IMR-90 (cell line): Measurements from ENCODE around the gene WFDC12. TPM values are rescaled to one million over a fixed set of nuclear protein-coding genes. Genes with fewer than 3 reads are reported as not detected.

Experiments
- ATAC-seq: fragments of 200-7000 bp; cut with Tn5 transposase; 2 replicates; pipeline ENCODE4 v1.9.1; 2020; ENCODE audit warnings: low read depth, mild to moderate bottlenecking, moderate library complexity
- BruUV-seq: library from RNA; stranded (reverse); fragments of 400-500 nt; replicated peaks from 2 replicates; lab custom pipeline; 2021; lab: Mats Ljungman, UMichigan
- CTCF ChIA-PET: fragments of 300-600 bp; formaldehyde crosslinking; extraction: SDS; loops from one replicate; lab custom pipeline; 2021; ENCODE audit warnings: antibody characterized with exemption; lab: Yijun Ruan, JAX
- POLR2A ChIA-PET: fragments of 300-600 bp; sonication (Branson Sonifier 250); formaldehyde crosslinking; loops from one replicate; lab custom pipeline; 2022; ENCODE audit warnings: antibody characterized with exemption; ENCODE audit not compliant: unreplicated experiment; lab: Charles Lee
- DNase-seq: peaks from one replicate; pipeline ENCODE4 v3.0.0; 2013
- H2AFZ ChIP-seq: replicated peaks from 2 replicates; pipeline ENCODE3; 2013; ENCODE audit warnings: low read length, mild to moderate bottlenecking; ENCODE audit not compliant: poor library complexity
- H2AK5ac ChIP-seq: 2 replicates; pipeline ENCODE4 v1.6.1; 2013; ENCODE audit warnings: low read depth, low read length, inconsistent platforms
- H2AK9ac ChIP-seq: replicated peaks from 2 replicates; pipeline ENCODE3; 2013; ENCODE audit warnings: mild to moderate bottlenecking, low read depth, low read length, moderate library complexity; ENCODE audit not compliant: poor library complexity
- H2BK120ac ChIP-seq: 2 replicates; pipeline ENCODE4 v1.6.1; 2013; ENCODE audit warnings: low read depth, low read length, inconsistent platforms
- H2BK15ac ChIP-seq: 3 replicates; pipeline ENCODE4 v1.6.1; 2013; ENCODE audit warnings: low read depth, low read length, inconsistent platforms
- H2BK20ac ChIP-seq: 2 replicates; pipeline ENCODE4 v1.6.1; 2013; ENCODE audit warnings: low read depth, mild to moderate bottlenecking, inconsistent platforms, low read length, moderate library complexity
- H2BK5ac ChIP-seq: 2 replicates; pipeline ENCODE4 v1.6.1; 2013; ENCODE audit warnings: mild to moderate bottlenecking, low read depth, low read length, inconsistent platforms; ENCODE audit not compliant: poor library complexity, severe bottlenecking
- H3K14ac ChIP-seq: replicated peaks from 2 replicates; pipeline ENCODE4 v1.6.1; 2013; ENCODE audit warnings: low read depth, low read length, inconsistent platforms
- H3K18ac ChIP-seq: 2 replicates; pipeline ENCODE4 v1.6.1; 2013; ENCODE audit warnings: low read depth, low read length, control low read depth
- H3K23ac ChIP-seq: 2 replicates; pipeline ENCODE4 v1.6.1; 2013; ENCODE audit warnings: low read depth, low read length, inconsistent platforms
- H3K27ac ChIP-seq: 2 replicates; pipeline ENCODE4 v1.5.1; 2013; ENCODE audit warnings: mild to moderate bottlenecking, control low read depth, low read length; ENCODE audit not compliant: insufficient read depth
- H3K27me3 ChIP-seq: 2 replicates; pipeline ENCODE4 v1.6.1; 2013; ENCODE audit warnings: low read length; ENCODE audit not compliant: control insufficient read depth, insufficient read depth
- H3K36me3 ChIP-seq: 2 replicates; pipeline ENCODE4 v1.6.1; 2013; ENCODE audit warnings: low read length, mixed read lengths; ENCODE audit not compliant: control insufficient read depth, insufficient read depth
- H3K4ac ChIP-seq: 2 replicates; pipeline ENCODE4 v1.6.1; 2013; ENCODE audit warnings: low read depth, low read length, inconsistent platforms
- H3K4me1 ChIP-seq: 2 replicates; pipeline ENCODE4 v1.6.1; 2013; ENCODE audit warnings: low read length, mixed read lengths; ENCODE audit not compliant: control insufficient read depth, insufficient read depth
- H3K4me2 ChIP-seq: 2 replicates; pipeline ENCODE4 v1.6.1; 2013; ENCODE audit warnings: low read depth, mild to moderate bottlenecking, control low read depth, low read length, moderate library complexity
- H3K4me3 ChIP-seq: 2 replicates; pipeline ENCODE4 v1.5.1; 2013; ENCODE audit warnings: low read depth, mild to moderate bottlenecking, control low read depth, low read length, moderate library complexity; ENCODE audit not compliant: insufficient read depth
- H3K56ac ChIP-seq: 2 replicates; pipeline ENCODE4 v1.6.1; 2013; ENCODE audit warnings: low read length, inconsistent platforms; ENCODE audit not compliant: insufficient read depth; ENCODE audit errors: extremely low read depth
- H3K79me1 ChIP-seq, 2 experiments: 2 replicates each; pipeline ENCODE4 v1.6.1; 2013; ENCODE audit warnings: low read length in 2 of 2, inconsistent platforms in 1 of 2, low read depth in 1 of 2
- H3K9ac ChIP-seq: 2 replicates; pipeline ENCODE4 v1.6.1; 2013; ENCODE audit warnings: low read depth, low read length, control low read depth
- H3K9me1 ChIP-seq: 2 replicates; pipeline ENCODE4 v1.6.1; 2013; ENCODE audit warnings: low read length, inconsistent platforms; ENCODE audit not compliant: insufficient read depth
- H3K9me3 ChIP-seq: 2 replicates; pipeline ENCODE4 v1.6.1; 2013; ENCODE audit warnings: low read length; ENCODE audit not compliant: control insufficient read depth, insufficient read depth
- H4K20me1 ChIP-seq: 2 replicates; pipeline ENCODE4 v1.6.1; 2013; ENCODE audit warnings: low read length, inconsistent platforms; ENCODE audit not compliant: insufficient read depth
- H4K5ac ChIP-seq: 2 replicates; pipeline ENCODE4 v1.6.1; 2013; ENCODE audit warnings: mild to moderate bottlenecking, low read depth, low read length, control low read depth
- H4K8ac ChIP-seq, 2 experiments: 2 replicates each; pipeline ENCODE4 v1.6.1; 2013; ENCODE audit warnings: low read depth in 2 of 2, low read length in 2 of 2, control low read depth in 1 of 2, inconsistent platforms in 1 of 2
- H4K91ac ChIP-seq: 2 replicates; pipeline ENCODE4 v1.6.1; 2013; ENCODE audit warnings: low read depth, low read length, inconsistent platforms; ENCODE audit not compliant: insufficient read depth
- BHLHE40 ChIP-seq: fragments of 150-350 bp; IDR thresholded peaks from 2 replicates; pipeline ENCODE4 v1.6.1; 2016; ENCODE audit warnings: mild to moderate bottlenecking, low read depth, low read length
- CEBPB ChIP-seq: IDR thresholded peaks from 2 replicates; pipeline ENCODE4 v1.6.1; 2012; ENCODE audit warnings: low read depth, low read length, improper control_type of control experiment
- CHD1 ChIP-seq: IDR thresholded peaks from 2 replicates; pipeline ENCODE4 v1.6.1; 2012; ENCODE audit warnings: low read depth, low read length, improper control_type of control experiment
- FOS ChIP-seq: fragments of 150-350 bp; IDR thresholded peaks from 2 replicates; pipeline ENCODE4 v1.6.1; 2016; ENCODE audit warnings: low read depth, low read length
- MAFK ChIP-seq: IDR thresholded peaks from 2 replicates; pipeline ENCODE4 v1.6.1; 2012; ENCODE audit warnings: low read depth, low read length, improper control_type of control experiment
- MAZ ChIP-seq: IDR thresholded peaks from 2 replicates; pipeline ENCODE4 v1.6.1; 2012; ENCODE audit warnings: low read depth, mild to moderate bottlenecking, low read length, improper control_type of control experiment, moderate library complexity, borderline replicate concordance
- MXI1 ChIP-seq: IDR thresholded peaks from 2 replicates; pipeline ENCODE4 v1.6.1; 2012; ENCODE audit warnings: low read depth, mild to moderate bottlenecking, low read length, moderate library complexity, borderline replicate concordance
- NFE2L2 ChIP-seq: fragments of 150-350 bp; IDR thresholded peaks from 2 replicates; pipeline ENCODE4 v1.6.1; 2016; ENCODE audit warnings: low read depth, mild to moderate bottlenecking, low read length
- POLR2A ChIP-seq: IDR thresholded peaks from 2 replicates; pipeline ENCODE4 v1.6.1; 2012; ENCODE audit warnings: mild to moderate bottlenecking, low read depth, low read length
- RAD21 ChIP-seq: IDR thresholded peaks from 2 replicates; pipeline ENCODE4 v1.6.1; 2012; ENCODE audit warnings: low read length, improper control_type of control experiment
- RCOR1 ChIP-seq: IDR thresholded peaks from 2 replicates; pipeline ENCODE4 v1.6.1; 2012; ENCODE audit warnings: mild to moderate bottlenecking, low read length, improper control_type of control experiment; ENCODE audit not compliant: insufficient replicate concordance
- RFX5 ChIP-seq: IDR thresholded peaks from 2 replicates; pipeline ENCODE4 v1.8.0; 2012; ENCODE audit warnings: low read depth, mild to moderate bottlenecking, low read length, moderate library complexity
- SMC3 ChIP-seq: fragments of 150-350 bp; IDR thresholded peaks from 2 replicates; pipeline ENCODE4 v1.6.1; 2016; ENCODE audit warnings: low read depth, mild to moderate bottlenecking, antibody characterized with exemption, low read length, moderate library complexity
- USF2 ChIP-seq: fragments of 150-350 bp; IDR thresholded peaks from 2 replicates; pipeline ENCODE4 v1.6.1; 2017; ENCODE audit warnings: mild to moderate bottlenecking, antibody characterized with exemption, low read length, low read depth
- WGBS, 2 experiments: methylation state at CpG; one replicate each; pipeline versions ENCODE4 v1.1.5 to v1.1.7; 2013; ENCODE audit warnings: missing lambda C conversion rate in 2 of 2; ENCODE audit not compliant: insufficient read length in 1 of 2; ENCODE audit errors: extremely low coverage in 2 of 2; 5-methylcytosine and 5-hydroxymethylcytosine counted together
- dilution Hi-C: fragments of 300-500 bp; cut with HindIII; formaldehyde crosslinking; loops from one replicate; pipeline ENCODE4 v1.14.3; 2018; ENCODE audit warnings: low sequenced_read_pairs; ENCODE audit not compliant: unreplicated experiment
- in situ Hi-C: fragments of 300-500 bp; cut with MboI; formaldehyde crosslinking; loops from 3 replicates; pipeline ENCODE4 v1.14.3; 2019; ENCODE audit warnings: low sequenced_read_pairs, inconsistent platforms, mixed read lengths
- intact Hi-C: fragments of 100-400 bp; cut with micrococcal nuclease; formaldehyde crosslinking; loops from 2 replicates; pipeline ENCODE4 v1.10.0; 2022
- polyA plus RNA-seq, 3 experiments: library from polyadenylated mRNA; depleted of rRNA; stranded (reverse); fragments of >200 nt; gene quantifications; 2 replicates each; pipeline ENCODE4 v1.2.3, GENCODE V29; 2012; ENCODE audit warnings: low replicate concordance in 1 of 3
- total RNA-seq: library from RNA; depleted of rRNA; stranded (reverse); fragments of >200 nt; gene quantifications from 2 replicates; pipeline ENCODE4 v1.2.3, GENCODE V29; 2012
- TF ChIP-seq, protein P1 (sequence below): fragments of 150-350 bp; IDR thresholded peaks from 2 replicates; pipeline ENCODE4 v1.6.1; 2016; ENCODE audit warnings: low read depth, mild to moderate bottlenecking, low read length, moderate library complexity, borderline replicate concordance
- TF ChIP-seq, protein P2 (sequence below): conservative IDR thresholded peaks from 2 replicates; pipeline ENCODE4 v1.5.1; 2012; ENCODE audit warnings: mild to moderate bottlenecking, low read depth, low read length, improper control_type of control experiment

WFDC12 gene
- total and polyA plus RNA-seq, 2 of the 4 experiments (the other 2 are of a cell fraction): not detected

DNA sequence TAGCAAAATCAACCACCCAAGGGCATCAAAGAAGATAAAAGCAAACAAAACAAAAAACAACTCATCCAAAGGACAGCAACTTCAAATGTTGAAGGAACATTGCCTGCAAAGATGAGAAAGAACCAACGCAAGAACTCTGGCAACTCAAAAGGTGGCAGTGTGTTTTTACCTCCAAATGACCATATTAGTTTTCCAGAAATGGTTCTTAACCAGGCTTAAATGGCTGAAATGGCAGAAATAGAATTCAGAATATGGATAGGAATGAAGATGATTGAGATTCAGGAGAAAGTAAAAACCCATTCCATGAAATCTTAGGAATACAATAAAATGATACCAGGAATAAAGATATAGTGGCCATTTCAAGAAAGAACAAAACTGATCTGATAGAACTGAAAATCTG, 40.6 kb upstream of the WFDC12 start:
- Histone ChIP-seq H2BK5ac (no peak overlapping the region), H4K8ac (no peak overlapping the region), H2BK20ac (no peak overlapping the region), H3K14ac (no peak overlapping the region), H3K9me3 (no peaks in the 10 kb centered on the region), H3K9ac (no peak overlapping the region), H4K5ac (no peak overlapping the region), H2BK120ac (no peak overlapping the region), H3K36me3 (no peaks in the 10 kb centered on the region), H2BK15ac (no peak overlapping the region), H2AFZ (no peak overlapping the region), H2AK9ac (no peak overlapping the region), H3K56ac (no peak overlapping the region), H3K4me3 (no peak overlapping the region), H3K27me3 (no peaks in the 10 kb centered on the region), H3K23ac (no peak overlapping the region), H3K18ac (no peak overlapping the region), H4K91ac (no peak overlapping the region), H3K27ac (no peak overlapping the region), H4K20me1 (no peaks in the 10 kb centered on the region), H3K4me1 (no peaks in the 10 kb centered on the region), H2AK5ac (no peak overlapping the region), H3K79me1 (no peaks in the 10 kb centered on the region), H3K4me2 (no peak overlapping the region), H3K9me1 (no peaks in the 10 kb centered on the region), H3K4ac (no peak overlapping the region)
- no peak for DNase-seq
- WGBS, 2 experiments: no CpG with 5 or more reads among the region's 1 CpG
- intact Hi-C loops: no loop called here
- POLR2A ChIA-PET: no interaction called here
- ATAC-seq: no peak
- in situ Hi-C loops: no loop called here
- BruUV-seq: no TSS peak
- dilution Hi-C loops: no loop called here
- CTCF ChIA-PET: no interaction called here
- TF ChIP-seq CHD1 (no peak), BHLHE40 (no peak), RCOR1 (no peak), MAZ (no peak), POLR2A (no peak), MXI1 (no peak), SMC3 (no peak), FOS (no peak), CEBPB (no peak), NFE2L2 (no peak), RAD21 (no peak), MAFK (no peak), RFX5 (no peak), USF2 (no peak)
- TF ChIP-seq, protein P1, sequence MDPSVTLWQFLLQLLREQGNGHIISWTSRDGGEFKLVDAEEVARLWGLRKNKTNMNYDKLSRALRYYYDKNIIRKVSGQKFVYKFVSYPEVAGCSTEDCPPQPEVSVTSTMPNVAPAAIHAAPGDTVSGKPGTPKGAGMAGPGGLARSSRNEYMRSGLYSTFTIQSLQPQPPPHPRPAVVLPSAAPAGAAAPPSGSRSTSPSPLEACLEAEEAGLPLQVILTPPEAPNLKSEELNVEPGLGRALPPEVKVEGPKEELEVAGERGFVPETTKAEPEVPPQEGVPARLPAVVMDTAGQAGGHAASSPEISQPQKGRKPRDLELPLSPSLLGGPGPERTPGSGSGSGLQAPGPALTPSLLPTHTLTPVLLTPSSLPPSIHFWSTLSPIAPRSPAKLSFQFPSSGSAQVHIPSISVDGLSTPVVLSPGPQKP: no peak
- TF ChIP-seq, protein P2, sequence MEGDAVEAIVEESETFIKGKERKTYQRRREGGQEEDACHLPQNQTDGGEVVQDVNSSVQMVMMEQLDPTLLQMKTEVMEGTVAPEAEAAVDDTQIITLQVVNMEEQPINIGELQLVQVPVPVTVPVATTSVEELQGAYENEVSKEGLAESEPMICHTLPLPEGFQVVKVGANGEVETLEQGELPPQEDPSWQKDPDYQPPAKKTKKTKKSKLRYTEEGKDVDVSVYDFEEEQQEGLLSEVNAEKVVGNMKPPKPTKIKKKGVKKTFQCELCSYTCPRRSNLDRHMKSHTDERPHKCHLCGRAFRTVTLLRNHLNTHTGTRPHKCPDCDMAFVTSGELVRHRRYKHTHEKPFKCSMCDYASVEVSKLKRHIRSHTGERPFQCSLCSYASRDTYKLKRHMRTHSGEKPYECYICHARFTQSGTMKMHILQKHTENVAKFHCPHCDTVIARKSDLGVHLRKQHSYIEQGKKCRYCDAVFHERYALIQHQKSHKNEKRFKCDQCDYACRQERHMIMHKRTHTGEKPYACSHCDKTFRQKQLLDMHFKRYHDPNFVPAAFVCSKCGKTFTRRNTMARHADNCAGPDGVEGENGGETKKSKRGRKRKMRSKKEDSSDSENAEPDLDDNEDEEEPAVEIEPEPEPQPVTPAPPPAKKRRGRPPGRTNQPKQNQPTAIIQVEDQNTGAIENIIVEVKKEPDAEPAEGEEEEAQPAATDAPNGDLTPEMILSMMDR: no peak
